NT2/D1 (cell line): Measurements from ENCODE around the gene THYN1.

Experiments
- SUZ12 ChIP-seq: IDR thresholded peaks from 2 replicates; pipeline ENCODE4 v1.6.1; 2011; ENCODE audit not compliant: insufficient read length, insufficient read depth; ENCODE audit errors: extremely low read depth
- ZNF274 ChIP-seq: IDR thresholded peaks from 2 replicates; pipeline ENCODE4 v1.6.1; 2011; ENCODE audit warnings: mild to moderate bottlenecking, low read depth, low read length

- TF ChIP-seq SUZ12 (no peak), ZNF274 (no peak)
Observed at GRCh38 chr11:134199531-134199930, 53.6 kb downstream of the THYN1 start.
